Jurkat, Clone E6-1 (cell line): ENCODE results near the gene DGKD. TPM values are rescaled to one million over a fixed set of nuclear protein-coding genes. Genes with fewer than 3 reads are reported as not detected.

Experiments
- DNase-seq: peaks from one replicate; pipeline ENCODE4 v3.0.0-alpha.2; 2011; ENCODE audit warnings: low read depth, low spot score
- H3K4me3 ChIP-seq: 2 replicates; pipeline ENCODE4 v1.5.1; 2011; ENCODE audit warnings: mild to moderate bottlenecking, low read length, control low read depth, moderate library complexity
- polyA plus RNA-seq: library from polyadenylated mRNA; unstranded; fragments of >200 nt; gene quantifications from one replicate; pipeline ENCODE4 v1.2.1, GENCODE V29; 2012; ENCODE audit warnings: missing spikeins; ENCODE audit not compliant: insufficient read length, insufficient read depth

DGKD gene, protein sequence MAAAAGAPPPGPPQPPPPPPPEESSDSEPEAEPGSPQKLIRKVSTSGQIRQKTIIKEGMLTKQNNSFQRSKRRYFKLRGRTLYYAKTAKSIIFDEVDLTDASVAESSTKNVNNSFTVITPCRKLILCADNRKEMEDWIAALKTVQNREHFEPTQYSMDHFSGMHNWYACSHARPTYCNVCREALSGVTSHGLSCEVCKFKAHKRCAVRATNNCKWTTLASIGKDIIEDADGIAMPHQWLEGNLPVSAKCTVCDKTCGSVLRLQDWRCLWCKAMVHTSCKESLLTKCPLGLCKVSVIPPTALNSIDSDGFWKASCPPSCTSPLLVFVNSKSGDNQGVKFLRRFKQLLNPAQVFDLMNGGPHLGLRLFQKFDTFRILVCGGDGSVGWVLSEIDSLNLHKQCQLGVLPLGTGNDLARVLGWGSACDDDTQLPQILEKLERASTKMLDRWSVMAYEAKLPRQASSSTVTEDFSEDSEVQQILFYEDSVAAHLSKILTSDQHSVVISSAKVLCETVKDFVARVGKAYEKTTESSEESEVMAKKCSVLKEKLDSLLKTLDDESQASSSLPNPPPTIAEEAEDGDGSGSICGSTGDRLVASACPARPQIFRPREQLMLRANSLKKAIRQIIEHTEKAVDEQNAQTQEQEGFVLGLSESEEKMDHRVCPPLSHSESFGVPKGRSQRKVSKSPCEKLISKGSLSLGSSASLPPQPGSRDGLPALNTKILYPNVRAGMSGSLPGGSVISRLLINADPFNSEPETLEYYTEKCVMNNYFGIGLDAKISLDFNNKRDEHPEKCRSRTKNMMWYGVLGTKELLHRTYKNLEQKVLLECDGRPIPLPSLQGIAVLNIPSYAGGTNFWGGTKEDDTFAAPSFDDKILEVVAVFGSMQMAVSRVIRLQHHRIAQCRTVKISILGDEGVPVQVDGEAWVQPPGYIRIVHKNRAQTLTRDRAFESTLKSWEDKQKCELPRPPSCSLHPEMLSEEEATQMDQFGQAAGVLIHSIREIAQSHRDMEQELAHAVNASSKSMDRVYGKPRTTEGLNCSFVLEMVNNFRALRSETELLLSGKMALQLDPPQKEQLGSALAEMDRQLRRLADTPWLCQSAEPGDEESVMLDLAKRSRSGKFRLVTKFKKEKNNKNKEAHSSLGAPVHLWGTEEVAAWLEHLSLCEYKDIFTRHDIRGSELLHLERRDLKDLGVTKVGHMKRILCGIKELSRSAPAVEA
- 32.8 TPM for polyA plus RNA-seq

DNA sequence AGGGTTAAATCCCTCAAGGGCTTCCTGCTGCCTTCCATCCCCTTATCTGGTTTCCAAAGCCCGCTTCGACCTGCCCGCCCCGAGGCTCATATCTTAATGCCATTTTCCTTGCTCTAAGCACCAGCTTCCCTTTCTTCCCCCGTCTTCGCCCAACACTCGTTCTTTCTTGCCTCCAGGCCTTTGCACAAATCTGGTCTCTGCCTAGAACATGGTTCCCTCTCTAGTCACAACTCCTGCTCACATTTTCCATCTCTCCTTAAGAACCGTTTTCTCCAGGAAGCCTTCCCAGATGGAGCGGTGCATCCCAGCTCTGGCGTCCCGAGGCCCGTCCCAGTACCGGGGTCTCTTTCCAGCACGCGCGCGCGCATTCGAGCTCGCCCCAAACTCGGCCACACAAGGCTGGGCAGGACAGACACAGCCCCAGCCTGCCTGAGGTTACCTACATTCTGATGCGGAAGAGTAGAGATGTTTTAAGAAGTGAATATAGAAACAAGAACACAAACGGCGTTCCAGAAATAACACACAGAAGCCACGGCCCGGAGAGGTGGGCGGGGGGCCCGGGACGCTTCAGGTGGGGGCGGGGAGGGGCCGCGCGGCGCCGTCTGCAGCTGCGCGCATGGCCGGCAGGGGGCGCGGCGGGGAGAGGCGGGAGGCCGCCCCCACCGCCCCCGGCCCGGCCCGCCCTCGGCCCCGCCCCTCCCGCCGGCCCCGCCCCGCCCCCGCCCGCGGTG is at the start of gene DGKD:
DGKD (plus strand) TSS at position 726 of the 731 bp plus-strand sequence. CDS start 25 bp downstream, outside the sequence.
- peak within 1 kb of the TSS; percentile 71 for H3K4me3 ChIP-seq
- no peak for DNase-seq

DNA sequence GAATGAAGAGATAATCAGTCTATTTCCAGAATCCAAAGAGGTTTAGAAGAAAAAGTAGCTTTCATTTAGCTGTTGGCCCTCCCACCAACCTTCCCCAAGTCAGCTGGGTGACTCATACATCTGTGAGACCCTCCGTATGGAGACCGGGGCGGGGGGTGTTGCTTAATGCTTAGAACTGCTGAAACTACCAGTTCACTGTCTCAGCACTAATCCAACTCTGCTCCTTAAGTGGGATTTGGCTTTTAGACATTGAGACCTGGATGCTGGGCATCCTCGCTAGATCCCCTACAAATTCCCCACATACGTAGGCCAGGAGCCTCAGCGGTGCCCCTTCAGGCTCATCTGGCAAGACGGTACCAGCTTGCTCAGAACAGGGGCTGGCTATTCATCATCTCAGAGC is 46.7 kb upstream of the DGKD start, which contains the start of gene SAG:
SAG (plus strand) TSS at position 252 of the 400 bp plus-strand sequence. CDS start 1,374 bp downstream, outside the sequence.
- no peak within 1 kb of the TSS for H3K4me3 ChIP-seq
- no peak for DNase-seq

DNA sequence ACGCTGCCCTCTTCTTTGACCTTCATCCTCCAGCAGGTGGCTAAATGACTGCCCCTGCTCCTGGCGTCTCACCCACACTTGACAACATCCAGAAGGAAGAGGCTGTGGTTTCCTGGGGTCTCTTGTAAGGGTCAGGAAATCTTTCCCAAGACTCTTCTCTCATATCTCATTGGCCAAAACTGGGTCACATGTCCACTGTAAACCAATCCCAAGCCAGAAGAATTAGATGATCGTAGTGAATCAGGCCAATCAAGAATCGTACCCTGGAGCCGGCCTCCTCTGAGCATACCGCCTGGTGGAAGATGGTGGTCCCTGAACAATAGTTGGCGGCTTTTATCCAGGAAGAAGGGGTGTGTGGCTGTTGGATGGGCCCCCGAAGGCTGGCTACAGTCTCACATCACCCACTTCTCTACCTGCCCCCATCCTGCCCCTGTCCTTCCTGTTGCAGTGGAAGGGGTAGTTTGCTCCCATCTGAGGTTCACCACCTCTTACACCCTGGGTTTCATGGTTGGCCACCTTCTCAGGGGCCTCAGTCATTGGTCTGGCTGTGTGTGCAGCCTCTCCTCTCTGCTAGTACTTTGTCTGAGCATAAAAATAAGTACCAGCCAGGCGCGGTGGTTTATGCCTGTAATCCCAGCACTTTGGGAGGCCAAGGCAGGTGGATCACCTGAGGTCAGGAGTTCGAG is 42.9 kb upstream of the DGKD start:
- H3K4me3 ChIP-seq = no peak overlapping the region
- DNase-seq = no peak

DNA sequence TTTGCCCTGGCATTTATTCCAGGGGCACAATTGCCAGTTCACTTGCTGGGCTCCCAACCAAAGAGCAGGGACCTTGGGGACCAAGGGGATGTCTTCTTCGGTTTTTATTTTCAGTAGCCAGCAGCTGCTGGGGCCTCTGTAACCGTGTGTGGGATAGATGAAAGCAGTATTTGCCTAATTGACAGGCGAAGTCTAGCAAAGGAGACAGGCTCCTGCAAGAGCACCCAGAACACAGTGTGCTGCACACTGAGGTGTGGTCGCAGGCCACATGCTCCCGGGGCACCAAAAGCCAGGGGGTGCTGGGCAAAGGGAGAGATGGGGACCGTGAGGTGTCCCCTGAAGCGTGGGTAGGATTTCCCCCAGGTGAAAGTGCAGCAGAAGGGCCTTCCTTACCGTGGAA is 41.4 kb upstream of the DGKD start:
- DNase-seq = no peak
- H3K4me3 ChIP-seq = no peak overlapping the region

DNA sequence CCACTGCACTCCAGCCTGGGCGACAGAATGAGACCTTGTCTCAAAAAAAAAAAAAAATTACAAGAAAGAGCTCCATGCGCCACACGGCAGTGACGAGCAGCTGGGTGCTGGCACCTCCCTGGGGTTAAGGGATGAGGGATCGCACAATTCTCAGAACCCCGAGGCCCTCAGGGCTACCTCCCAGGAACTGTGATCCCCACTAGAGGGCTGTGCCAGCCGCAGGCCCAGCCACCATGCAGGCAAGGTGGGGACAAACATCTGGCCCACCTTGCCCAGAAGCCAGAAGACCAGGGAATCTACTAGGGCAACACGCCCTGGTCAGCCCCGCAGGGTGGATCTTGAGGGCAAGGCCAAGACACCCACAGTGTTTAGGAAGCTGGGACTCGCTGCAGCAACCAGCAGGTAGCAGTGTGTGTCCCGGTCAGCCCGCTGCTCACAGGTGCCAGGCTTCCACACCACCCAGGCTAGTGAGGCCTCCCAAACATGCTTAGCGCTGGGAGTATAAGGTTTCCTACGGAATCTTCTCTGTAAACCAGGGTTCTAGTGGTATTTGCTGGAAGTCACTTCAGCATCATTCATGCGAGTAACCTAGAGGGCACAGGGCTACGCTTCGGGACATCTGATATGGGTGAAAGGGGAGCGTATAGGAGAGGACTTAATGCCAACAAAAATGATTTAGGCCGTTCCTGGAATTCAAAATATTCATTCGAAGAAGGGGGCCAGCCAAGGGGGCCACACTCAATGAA is 39.9 kb upstream of the DGKD start:
- no peak for DNase-seq
- no peak overlapping the region for H3K4me3 ChIP-seq

DNA sequence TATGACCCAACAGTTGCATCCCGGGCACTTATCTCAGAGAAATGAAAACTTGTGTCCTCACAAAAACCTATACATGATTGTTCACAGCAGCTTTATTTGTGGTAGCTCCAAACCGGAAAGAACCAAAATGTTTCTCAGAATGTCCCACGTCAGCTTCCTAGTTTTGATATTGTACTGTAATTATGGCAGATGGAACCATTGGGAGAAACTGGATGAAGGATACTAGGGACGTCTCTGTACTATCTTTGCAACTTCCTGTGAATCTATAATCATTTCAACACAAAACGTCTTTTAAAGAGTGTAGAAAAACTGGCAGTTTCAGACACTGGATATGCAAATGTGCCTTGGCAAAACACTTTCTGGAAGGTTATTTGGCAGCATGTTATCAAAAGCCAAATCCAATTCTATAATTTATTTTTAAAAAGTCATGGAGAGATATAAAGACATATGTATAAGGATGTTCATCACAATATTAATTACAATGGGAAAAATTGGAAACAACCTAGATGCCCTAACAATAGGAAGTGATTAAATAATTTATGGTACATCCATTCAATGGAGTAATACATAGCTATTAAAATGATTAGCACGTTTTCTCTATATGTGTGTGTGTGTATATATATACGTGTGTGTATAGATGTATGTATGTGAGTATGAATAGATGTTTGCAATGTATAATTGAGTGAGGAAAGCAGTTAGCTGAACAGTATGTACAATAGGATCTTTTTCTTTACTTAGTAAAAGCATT is 36.9 kb upstream of the DGKD start:
- H3K4me3 ChIP-seq = no peak overlapping the region
- no peak for DNase-seq

DNA sequence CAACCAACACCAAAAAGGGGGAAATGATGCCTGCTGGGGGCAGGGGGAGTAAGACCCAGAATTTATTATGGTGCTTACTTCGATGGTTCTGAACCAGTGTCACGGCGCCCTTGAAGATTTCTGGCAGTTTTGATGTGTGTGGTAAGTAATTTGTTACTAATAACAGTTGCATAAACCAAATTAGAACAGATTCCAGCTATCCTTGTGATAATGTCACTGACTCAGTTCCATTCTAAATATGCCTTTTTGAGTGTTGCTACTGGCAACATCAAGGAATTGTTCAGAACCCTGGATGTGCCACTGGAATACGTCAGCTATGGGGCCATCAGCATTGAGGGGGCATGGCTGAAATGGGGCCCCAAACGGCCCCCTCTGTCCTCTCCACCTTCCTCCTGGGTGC is 35.0 kb upstream of the DGKD start:
- no peak overlapping the region for H3K4me3 ChIP-seq
- no peak for DNase-seq

DNA sequence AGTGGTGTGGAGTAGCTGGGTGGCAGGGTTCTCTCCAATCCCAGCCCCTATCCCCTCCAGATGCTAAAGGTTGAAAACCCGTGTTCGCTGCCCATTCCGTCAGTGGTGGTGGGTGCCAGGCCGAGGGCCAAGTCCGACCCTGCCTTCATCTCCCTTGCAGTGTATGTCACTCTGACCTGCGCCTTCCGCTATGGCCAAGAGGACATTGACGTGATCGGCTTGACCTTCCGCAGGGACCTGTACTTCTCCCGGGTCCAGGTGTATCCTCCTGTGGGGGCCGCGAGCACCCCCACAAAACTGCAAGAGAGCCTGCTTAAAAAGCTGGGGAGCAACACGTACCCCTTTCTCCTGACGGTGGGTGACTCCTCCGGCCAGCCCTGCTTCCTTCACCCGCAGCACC is 33.8 kb upstream of the DGKD start:
- DNase-seq = no peak
- H3K4me3 ChIP-seq = no peak overlapping the region

DNA sequence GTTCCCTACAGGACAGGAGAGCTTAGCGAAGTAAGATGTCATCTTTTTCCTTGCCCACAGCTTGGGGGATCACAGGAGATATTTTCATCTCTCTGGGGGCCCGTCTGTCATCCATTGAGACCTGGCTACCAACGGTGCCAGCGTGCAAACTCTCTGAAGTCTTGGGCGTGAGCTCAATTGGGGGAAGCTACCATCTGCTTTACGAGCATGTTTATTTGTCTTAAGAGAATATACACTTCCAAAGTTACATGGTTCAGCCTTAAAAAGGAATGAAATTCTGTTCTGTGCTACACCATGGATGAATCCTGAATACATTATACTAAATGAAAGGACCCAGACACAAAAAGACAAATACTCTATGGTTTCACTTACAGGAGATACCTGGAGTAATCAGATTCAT is 33.1 kb upstream of the DGKD start:
- H3K4me3 ChIP-seq = no peak overlapping the region
- no peak for DNase-seq

DNA sequence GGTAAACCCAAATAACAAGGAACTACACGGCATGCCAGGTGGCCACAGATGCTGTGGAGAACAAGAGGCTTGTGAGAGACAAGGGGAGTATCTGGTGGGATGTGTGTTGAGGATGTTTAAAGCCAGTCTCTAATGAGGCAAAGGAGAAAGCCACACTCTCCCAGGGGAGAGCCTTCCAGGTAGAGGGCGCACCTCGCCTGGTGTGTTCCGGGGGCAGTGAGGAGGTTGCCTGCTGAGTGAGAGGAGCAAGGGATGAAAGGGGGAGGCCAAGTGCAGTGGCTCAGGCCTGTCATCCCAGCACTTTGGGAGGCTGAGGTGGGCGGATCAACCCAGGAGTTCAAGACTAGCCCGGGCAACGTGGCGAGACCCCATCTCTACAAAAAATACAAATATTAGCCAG is 30.4 kb upstream of the DGKD start:
- no peak for DNase-seq
- H3K4me3 ChIP-seq = no peak overlapping the region

DNA sequence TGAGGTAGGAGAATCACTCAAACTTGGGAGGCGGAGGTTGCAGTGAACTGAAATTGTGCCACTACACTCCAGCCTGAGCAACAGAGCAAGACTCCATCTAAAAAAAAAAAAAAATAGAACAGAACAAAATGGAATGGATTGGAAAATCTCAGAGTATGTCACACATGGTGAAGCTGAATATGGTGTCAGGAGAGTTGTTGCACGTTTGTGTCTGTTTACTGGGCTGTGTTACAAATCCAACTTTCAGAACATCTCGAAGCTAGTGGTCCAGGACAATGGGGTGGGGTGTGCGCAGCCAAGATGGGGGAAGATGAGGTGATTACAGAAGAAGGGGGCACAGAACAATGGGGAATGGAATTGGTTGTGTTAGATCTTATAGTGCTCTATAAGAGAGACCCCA is 29.0 kb upstream of the DGKD start:
- no peak for DNase-seq
- H3K4me3 ChIP-seq = no peak overlapping the region

DNA sequence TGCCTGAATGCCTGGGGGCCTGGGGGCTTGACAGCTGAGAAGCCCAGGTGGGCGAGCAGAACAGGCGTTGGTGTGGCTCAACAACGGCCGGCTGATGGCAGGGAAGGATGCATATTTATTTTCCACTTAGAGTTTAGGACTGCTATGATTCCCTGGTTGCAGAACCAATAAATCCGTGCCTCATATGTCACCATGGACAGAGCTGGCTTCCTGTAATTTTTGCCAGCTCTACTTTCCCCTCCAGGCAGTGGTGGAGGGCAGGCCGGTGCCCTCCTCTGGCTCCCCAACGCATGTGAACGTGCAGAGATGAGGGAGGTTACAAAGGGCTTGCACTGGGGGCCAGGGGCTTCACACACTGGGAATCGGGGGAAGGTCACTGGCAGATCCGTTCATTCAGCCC is 28.5 kb upstream of the DGKD start:
- no peak for DNase-seq
- H3K4me3 ChIP-seq = no peak overlapping the region

DNA sequence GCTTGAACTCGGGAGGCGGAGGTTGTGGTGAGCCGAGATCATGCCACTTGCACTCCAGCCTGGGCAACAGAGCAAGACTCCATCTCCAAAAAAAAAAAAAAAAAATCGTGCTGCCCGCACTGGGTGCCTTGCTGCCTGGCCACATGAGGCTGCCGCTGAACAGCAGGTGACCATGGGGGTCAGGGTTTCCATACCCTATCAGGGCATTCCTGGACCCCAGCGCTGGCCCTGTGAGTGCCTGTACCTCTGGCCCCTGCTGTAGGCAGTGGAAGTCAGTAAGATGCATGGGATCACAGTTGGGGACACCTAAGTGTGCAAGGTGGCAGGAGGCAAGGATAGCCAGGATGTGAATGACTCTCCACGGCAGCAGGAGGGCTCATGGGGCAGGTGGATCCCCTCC is 27.8 kb upstream of the DGKD start:
- DNase-seq = no peak
- no peak overlapping the region for H3K4me3 ChIP-seq

DNA sequence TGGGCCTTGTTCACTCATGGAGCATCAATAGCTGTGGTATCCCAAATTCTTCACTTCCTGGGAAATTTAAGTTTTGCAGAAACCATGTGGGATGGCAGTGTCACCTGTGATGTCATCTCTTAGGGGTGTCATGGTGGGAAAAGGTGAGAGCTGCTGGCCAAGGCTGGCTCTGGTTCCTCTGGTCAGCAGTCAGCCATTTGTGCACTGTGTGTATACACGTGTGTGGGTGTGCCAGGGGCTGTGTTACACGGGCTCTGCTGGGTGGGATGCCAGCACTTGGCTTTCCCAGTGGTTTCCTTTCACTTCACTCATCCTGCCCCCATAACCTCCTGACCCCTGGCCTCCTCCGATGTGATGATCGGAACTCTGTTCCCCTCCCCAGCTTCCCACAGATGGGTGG is 25.4 kb upstream of the DGKD start:
- H3K4me3 ChIP-seq = no peak overlapping the region
- no peak for DNase-seq

DNA sequence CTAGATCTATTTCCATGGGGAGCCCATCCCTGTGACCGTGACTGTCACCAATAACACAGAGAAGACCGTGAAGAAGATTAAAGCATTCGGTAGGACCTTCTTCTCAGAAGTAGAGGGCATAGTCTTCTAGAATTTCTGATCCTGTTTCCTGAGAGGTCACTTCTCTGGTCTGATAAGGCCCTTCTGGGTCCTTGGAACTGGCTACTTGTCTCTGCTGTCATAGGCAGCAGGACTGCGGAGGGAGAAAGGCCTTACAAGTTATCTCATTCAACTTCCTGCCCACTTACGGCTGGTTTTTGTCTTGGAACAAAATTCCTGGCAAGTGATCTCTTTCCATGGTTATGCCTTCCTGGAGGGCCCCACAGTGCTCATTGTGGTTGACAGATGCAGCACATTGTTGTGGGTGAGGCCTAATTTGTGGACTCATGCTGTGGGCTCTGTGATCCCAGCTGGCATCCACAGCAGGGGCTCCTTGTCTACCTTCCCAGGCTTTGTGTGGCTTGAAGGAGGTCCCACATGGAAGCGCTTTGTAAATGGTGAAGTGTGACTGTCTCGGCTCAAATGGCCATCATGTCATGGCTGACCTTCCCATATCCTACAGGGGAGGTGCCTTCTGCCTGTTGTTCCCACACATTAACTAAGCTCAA is 24.7 kb upstream of the DGKD start:
- DNase-seq = no peak
- no peak overlapping the region for H3K4me3 ChIP-seq

DNA sequence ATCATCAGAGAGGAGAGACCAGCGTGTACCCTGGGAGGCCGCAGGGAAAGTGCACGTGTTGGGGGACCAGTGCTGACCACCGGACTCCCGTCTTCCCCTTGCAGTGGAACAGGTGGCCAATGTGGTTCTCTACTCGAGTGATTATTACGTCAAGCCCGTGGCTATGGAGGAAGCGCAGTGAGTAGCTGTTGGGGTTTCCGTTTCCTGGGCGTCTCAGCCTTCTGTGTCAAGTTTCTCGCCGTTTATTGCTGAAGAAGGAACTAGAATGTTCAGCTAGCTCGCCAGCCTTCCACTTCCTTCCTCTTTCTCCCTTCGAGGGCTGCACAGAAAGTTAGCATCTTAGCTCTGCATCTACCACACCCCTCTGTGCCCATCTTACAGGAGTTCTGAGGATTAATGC is 22.8 kb upstream of the DGKD start:
- H3K4me3 ChIP-seq = no peak overlapping the region
- peak; percentile 82 for DNase-seq

DNA sequence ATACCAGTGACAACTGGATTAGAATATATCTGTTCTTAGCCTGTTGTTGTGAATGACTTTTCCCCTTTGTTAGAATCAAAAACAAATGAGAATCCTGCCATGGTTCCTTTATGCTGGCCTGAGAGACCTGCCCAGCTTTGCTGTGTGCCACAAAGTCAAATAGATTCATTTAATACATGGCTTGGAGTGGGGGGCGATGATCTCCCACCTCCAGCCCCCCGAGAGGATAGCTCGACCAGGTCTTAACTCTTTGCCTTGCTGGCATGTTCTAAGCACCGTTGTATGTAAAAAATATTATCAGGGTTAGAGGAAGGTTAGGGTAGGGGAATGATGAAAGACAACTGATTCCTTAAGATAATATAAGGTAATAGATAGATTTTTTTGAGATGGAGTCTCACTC is 22.2 kb upstream of the DGKD start:
- DNase-seq = no peak
- H3K4me3 ChIP-seq = no peak overlapping the region
